GM12872 (cell line): ENCODE measurements around the gene SF3B2.

Experiments used
- TF ChIP-seq, protein P1 (sequence below): IDR thresholded peaks from 3 replicates; pipeline ENCODE4 v1.5.1; 2011; ENCODE audit warnings: low read depth, mild to moderate bottlenecking, low read length, moderate library complexity; ENCODE audit not compliant: insufficient read depth

The SF3B2 gene

DNA sequence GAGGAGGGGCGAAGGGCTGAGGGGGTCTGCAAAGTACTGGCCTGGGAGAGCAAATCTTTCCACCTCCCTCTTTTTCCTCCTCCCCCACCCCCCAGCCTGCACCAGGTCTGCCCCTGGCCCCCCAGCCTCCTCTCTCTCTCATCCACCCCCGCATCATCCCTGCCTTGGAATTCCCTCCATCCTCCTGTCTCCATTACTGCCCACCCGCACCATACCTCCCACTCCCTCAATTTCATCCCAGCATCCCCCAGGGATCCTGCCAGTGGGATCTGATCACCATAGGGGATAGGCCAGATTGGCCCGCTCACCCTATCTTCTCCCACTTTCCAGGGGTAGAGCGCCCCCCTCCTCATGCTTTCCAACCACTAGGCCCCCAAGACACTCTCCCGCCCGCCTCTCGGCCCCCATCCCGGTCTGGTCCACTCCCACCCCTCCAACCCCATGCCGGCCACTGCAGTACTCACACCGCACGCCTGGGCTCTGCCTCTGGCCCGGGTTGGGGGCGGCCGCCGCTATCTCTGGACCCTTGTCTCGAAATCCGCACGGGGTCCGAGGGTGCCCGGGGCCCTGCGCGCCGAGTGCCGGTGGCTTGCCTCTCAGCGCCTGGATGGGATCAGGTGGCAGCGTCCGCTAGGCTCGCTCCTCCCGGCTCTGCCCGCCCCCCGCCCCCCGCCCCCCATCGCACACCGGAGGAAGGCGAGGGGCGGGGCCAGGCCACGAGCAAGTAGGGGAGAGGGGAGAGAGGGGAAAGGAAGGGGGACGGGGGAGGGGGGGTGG, 3.4 kb upstream of the SF3B2 start, which contains the start of gene GAL3ST3:
Gene GAL3ST3, minus strand, starts transcription at position 615 of the 777 bp plus-strand sequence. CDS start 3,746 bp downstream, outside the sequence.
- TF ChIP-seq, protein P1, sequence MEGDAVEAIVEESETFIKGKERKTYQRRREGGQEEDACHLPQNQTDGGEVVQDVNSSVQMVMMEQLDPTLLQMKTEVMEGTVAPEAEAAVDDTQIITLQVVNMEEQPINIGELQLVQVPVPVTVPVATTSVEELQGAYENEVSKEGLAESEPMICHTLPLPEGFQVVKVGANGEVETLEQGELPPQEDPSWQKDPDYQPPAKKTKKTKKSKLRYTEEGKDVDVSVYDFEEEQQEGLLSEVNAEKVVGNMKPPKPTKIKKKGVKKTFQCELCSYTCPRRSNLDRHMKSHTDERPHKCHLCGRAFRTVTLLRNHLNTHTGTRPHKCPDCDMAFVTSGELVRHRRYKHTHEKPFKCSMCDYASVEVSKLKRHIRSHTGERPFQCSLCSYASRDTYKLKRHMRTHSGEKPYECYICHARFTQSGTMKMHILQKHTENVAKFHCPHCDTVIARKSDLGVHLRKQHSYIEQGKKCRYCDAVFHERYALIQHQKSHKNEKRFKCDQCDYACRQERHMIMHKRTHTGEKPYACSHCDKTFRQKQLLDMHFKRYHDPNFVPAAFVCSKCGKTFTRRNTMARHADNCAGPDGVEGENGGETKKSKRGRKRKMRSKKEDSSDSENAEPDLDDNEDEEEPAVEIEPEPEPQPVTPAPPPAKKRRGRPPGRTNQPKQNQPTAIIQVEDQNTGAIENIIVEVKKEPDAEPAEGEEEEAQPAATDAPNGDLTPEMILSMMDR: no peak

DNA sequence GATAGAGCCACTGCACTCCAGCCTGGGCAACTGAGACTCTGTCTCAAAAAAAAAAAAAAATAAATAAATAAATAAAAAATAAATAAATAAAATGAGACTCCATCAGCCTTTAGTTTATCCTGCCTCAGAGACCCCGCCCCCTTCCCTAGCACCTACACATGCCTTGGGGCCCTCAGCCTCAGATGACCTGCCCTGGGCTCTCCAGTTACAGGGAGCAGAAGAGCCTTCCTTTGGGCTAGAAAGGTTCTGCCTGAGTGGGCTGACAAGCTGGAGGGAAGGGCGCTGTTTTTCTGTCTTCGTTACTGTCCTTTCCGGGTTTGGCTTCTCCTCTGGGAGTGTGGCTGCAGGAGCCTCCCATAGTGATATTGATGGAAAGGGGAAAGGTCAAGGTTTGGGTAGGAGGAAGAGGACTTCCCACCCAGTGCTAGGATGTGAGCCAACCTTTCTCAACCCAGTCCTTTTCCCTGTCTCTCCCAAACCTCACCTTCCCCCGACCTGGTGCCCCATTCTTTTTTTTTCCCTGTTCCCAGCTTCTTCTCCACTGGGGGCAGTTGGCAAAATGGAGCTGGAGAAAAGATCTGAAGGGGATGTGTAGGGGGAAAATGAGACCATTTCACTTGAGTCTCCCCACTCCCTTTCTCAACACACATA, 1.5 kb upstream of the SF3B2 start:
- TF ChIP-seq, protein P1: no peak

DNA sequence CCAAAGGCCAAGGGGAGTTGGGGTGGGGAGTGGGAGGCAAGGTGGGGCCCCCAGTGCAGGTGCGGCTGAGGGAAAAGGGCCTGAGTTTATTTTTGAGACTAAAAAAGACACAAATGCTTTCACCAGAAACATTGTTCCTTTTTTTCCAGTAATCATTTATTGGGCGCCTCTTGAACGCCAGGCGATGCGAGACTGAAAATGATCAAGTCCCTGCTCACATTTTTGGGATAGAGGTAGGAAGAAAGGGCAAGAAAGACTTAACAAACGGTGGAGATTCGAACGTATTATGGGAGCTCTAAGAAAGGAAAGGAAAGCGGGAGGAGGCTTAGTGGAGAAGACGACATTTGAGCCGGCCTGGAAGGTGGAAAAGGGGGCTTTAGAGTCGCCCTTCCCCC, 796 bp upstream of the SF3B2 start:
- TF ChIP-seq, protein P1: no peak

DNA sequence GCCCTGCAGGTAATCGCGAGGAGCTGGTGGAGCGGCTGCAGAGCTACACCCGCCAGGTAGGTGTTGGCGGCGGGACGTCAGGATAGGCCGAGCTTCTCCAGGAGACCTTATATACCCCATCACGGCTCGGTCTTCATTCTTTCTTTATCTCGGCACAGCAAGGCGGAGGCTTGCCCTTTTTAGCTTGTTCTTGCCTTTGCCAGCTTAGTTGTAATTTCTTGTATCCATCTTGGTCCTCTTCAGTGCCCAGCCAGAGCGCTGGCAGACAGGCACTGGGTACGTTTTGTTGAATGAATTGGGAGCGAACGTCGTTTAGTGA, 459 bp downstream of the SF3B2 start:
- TF ChIP-seq, protein P1: no peak

DNA sequence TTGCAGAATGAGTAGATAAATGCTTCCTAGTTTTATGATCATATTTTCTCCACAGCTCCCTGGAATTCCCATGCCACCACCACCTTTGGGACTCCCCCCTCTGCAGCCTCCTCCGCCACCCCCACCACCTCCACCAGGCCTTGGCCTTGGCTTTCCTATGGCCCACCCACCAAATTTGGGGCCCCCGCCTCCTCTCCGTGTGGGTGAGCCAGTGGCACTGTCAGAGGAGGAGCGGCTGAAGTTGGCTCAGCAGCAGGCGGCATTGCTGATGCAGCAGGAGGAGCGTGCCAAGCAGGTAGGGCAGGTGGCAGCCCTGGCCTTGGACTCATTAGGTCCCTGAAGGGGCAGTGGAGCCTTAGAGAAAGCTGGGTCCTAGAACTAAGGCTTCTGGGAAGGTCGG, 2.9 kb downstream of the SF3B2 start:
- TF ChIP-seq, protein P1: no peak

DNA sequence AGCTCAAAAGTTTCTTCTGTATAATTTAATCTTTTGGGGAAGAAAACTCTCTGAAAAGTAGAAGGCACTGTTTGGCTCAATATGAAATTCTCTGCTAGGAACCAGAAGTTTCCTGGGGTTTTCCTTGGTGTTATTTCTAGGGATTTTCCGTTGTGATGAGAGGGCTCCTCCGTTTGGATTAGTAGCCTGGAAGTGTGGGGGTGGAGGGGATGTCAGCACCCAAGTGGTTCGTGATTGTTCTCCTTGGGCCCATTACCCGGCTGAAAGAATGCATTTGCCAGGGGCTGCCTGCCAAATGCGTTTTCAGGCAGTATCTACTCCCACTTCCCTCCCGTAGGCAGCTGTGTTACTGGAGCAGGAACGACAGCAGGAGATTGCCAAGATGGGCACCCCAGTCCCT, 4.3 kb downstream of the SF3B2 start:
- TF ChIP-seq, protein P1: no peak

DNA sequence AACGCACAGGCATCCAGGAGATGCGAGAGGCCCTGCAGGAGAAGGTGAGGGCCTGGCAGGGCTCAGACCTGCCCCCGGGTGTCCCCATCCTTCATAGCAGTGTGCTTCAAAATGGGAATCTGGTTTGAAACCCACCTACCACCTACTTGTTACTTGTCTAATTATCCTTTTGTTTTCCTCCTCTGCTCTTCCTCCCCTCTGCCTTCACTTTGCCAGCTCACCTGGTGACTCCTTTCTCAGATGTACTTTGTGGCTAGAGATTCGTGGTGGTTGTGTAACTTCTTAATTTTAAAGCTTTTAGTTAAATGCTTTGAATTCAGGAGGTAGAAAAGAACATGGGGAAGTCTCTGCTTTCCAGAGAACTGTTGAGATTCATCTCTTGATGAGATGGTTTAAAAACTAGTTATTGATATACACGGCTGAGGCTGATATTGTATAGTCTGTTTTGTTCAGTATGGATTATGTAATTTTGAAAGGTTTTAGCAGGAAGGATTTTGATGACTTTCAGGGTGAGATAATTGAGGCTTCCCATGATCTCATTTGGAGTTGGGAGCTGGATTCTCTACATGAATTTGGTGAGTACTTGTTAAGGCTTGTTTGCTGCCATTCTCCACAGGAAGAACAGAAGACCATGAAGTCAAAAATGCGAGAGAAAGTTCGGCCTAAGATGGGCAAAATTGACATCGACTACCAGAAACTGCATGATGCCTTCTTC, 8.0 kb downstream of the SF3B2 start:
- TF ChIP-seq, protein P1: no peak
